Neuronal stem cell (in vitro differentiated cells): ENCODE measurements around the gene UBAC2.

ENCODE experiments used
- DNase-seq: peaks from one replicate; pipeline ENCODE4 v3.0.0-alpha.2; 2013; ENCODE audit warnings: low spot score
- H2AFZ ChIP-seq: one replicate; pipeline ENCODE4 v1.6.1; 2013; ENCODE audit warnings: mild to moderate bottlenecking, low read length, inconsistent platforms
- H2AK5ac ChIP-seq: 2 replicates; pipeline ENCODE4 v1.6.1; 2013; ENCODE audit warnings: low read depth, mild to moderate bottlenecking, inconsistent platforms, low read length, moderate library complexity, mixed read lengths
- H2BK120ac ChIP-seq: 2 replicates; pipeline ENCODE4 v1.6.1; 2013; ENCODE audit warnings: low read depth, mild to moderate bottlenecking, inconsistent platforms, low read length, moderate library complexity, mixed read lengths
- H2BK12ac ChIP-seq: one replicate; pipeline ENCODE4 v1.6.1; 2013; ENCODE audit warnings: low read length, inconsistent platforms
- H2BK15ac ChIP-seq: 2 replicates; pipeline ENCODE4 v1.6.1; 2013; ENCODE audit warnings: mild to moderate bottlenecking, low read length, inconsistent platforms, mixed read lengths
- H2BK5ac ChIP-seq: one replicate; pipeline ENCODE4 v1.6.1; 2013; ENCODE audit warnings: inconsistent platforms, mild to moderate bottlenecking, low read length, moderate library complexity
- H3K14ac ChIP-seq: one replicate; pipeline ENCODE4 v1.6.1; 2013; ENCODE audit warnings: low read length, inconsistent platforms
- H3K18ac ChIP-seq: 2 replicates; pipeline ENCODE4 v1.6.1; 2013; ENCODE audit warnings: low read length, inconsistent platforms
- H3K23ac ChIP-seq: 2 replicates; pipeline ENCODE4 v1.6.1; 2013; ENCODE audit warnings: low read depth, mild to moderate bottlenecking, mixed read lengths, low read length, inconsistent platforms; ENCODE audit not compliant: poor library complexity
- H3K27ac ChIP-seq: replicated peaks from 3 replicates; pipeline ENCODE4 v1.5.1; 2013; ENCODE audit warnings: low read length, inconsistent platforms
- H3K27me3 ChIP-seq, 3 experiments: 2 replicates each; pipeline ENCODE4 v1.6.1; 2013; ENCODE audit warnings: low read length in 3 of 3, mild to moderate bottlenecking in 2 of 3, inconsistent platforms in 1 of 3, low read depth in 1 of 3, mixed read lengths in 1 of 3, moderate library complexity in 1 of 3; ENCODE audit not compliant: control insufficient read depth in 3 of 3, insufficient read depth in 3 of 3
- H3K36me3 ChIP-seq, 2 donors: replicated peaks in 1 of 2; 2 replicates each; pipeline ENCODE4 v1.6.1; 2013; ENCODE audit warnings: low read length in 2 of 2; ENCODE audit not compliant: control insufficient read depth in 2 of 2, insufficient read depth in 2 of 2
- H3K4ac ChIP-seq: 2 replicates; pipeline ENCODE4 v1.6.1; 2013; ENCODE audit warnings: inconsistent platforms, mild to moderate bottlenecking, low read length, moderate library complexity
- H3K4me1 ChIP-seq, 2 donors: 1 replicate in 1 of 2; 2 replicates in 1 of 2; pipeline ENCODE4 v1.6.1; 2013; ENCODE audit warnings: low read length in 2 of 2, low read depth in 1 of 2; ENCODE audit not compliant: control insufficient read depth in 2 of 2, insufficient read depth in 1 of 2
- H3K4me2 ChIP-seq: one replicate; pipeline ENCODE4 v1.6.1; 2013; ENCODE audit warnings: mild to moderate bottlenecking, low read length, inconsistent platforms; ENCODE audit not compliant: insufficient read depth, poor library complexity, severe bottlenecking
- H3K4me3 ChIP-seq, 2 donors: 2 replicates each; pipeline ENCODE4 v1.5.1; 2013; ENCODE audit warnings: low read length in 2 of 2, mild to moderate bottlenecking in 2 of 2, inconsistent platforms in 1 of 2, moderate library complexity in 1 of 2
- H3K79me1 ChIP-seq: one replicate; pipeline ENCODE4 v1.6.1; 2013; ENCODE audit warnings: low read depth, mild to moderate bottlenecking, inconsistent platforms, low read length, moderate library complexity
- H3K9ac ChIP-seq: one replicate; pipeline ENCODE4 v1.6.1; 2013; ENCODE audit warnings: mild to moderate bottlenecking, low read depth, low read length, inconsistent platforms; ENCODE audit not compliant: poor library complexity
- H3K9me3 ChIP-seq, 2 donors: replicated peaks in 1 of 2; 2 replicates each; pipeline versions ENCODE3 to v1.6.1; 2013; ENCODE audit warnings: low read length in 2 of 2, mild to moderate bottlenecking in 2 of 2, inconsistent platforms in 1 of 2, low read depth in 1 of 2, mixed read lengths in 1 of 2, moderate library complexity in 1 of 2; ENCODE audit not compliant: control insufficient read depth in 2 of 2, insufficient read depth in 1 of 2
- H4K8ac ChIP-seq: one replicate; pipeline ENCODE4 v1.6.1; 2013; ENCODE audit warnings: low read depth, mild to moderate bottlenecking, inconsistent platforms, low read length, moderate library complexity
- H4K91ac ChIP-seq: one replicate; pipeline ENCODE4 v1.6.1; 2013; ENCODE audit warnings: low read length, low read depth, mild to moderate bottlenecking, inconsistent platforms; ENCODE audit not compliant: poor library complexity
- WGBS, 2 donors: extraction: QIAGEN DNeasy Blood & Tissue Kit; methylation state at CpG; one replicate each; pipeline ENCODE4 v1.1.7; 2013; ENCODE audit warnings: missing lambda C conversion rate in 2 of 2, mixed read lengths in 1 of 2; ENCODE audit not compliant: insufficient read length in 2 of 2, insufficient replicate concordance in 1 of 2; ENCODE audit errors: extremely low coverage in 2 of 2; 5-methylcytosine and 5-hydroxymethylcytosine counted together

UBAC2 gene

DNA sequence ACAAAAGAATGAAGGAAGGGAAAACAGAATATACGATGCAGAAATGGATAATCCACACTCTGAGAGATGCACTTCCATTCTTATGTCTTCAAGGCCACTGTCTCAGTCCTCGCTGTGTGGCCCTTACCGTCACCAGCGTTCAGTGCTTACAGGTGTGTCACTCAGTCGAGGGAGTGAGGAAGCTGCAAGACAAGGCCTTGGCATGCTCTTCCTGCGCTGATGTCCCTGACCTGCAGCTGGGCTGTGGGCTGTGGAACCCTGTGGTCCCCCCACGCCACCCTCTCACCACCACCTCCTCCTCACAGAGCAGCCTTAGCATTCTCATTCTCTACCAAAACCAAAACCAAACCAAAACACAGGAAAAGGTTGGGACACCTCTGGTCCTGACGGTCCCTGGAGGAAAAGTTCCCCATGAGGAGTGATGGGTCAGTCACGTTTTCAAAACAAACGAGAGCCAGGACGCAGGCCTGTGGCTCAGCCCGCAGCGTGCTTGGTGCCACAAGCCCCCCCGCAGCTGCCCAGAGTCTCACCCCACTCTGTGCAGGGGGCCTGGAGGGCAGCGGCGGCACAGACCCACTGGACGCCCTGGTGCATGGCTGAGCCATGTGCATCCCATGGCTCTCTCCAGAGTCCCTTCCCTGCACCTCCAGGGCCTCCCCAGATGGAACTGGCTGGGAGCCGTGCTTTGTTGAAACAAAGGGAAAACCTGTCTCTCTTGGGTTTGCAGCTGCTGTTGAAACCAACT, 154.8 kb downstream of the UBAC2 start:
- Histone ChIP-seq H3K79me1 (no peaks in the 10 kb centered on the region), H3K9ac (no peak overlapping the region), H3K9me3 (peaks cover 0 to 5% of the 10 kb centered on the region in 2 donors), H3K4me3 (no peak overlapping the region), H2BK15ac (no peak overlapping the region), H2BK12ac (no peak overlapping the region), H3K18ac (no peak overlapping the region), H3K27me3 (no peaks in the 10 kb centered on the region), H2BK5ac (no peak overlapping the region), H3K4me1 (peaks cover 7 to 23% of the 10 kb centered on the region in 2 donors), H3K4ac (no peak overlapping the region), H3K36me3 (peaks cover 4 to 34% of the 10 kb centered on the region in 2 donors), H3K27ac (no peak overlapping the region), H3K4me2 (no peak overlapping the region), H4K8ac (no peak overlapping the region), H3K23ac (no peak overlapping the region), H2AFZ (no peak overlapping the region), H2BK120ac (no peak overlapping the region), H4K91ac (no peak overlapping the region), H2AK5ac (no peak overlapping the region), H3K14ac (no peak overlapping the region)
- WGBS, 2 donors: no CpG with 5 or more reads among the region's 18 CpGs
- no peak for DNase-seq

DNA sequence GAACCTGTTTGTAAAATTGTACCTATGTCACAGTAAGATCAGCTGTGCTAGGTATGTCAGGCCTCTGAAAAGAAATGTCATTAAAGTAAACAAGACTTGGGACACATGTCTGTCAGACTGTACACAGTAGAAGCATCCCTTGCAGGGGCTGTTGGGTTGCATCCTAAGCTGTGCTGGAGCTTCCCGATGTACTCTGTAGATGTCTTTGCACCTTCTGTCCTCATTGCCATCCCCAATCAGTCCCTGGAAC, 155.3 kb downstream of the UBAC2 start:
- H3K36me3 ChIP-seq: peaks cover 4 to 32% of the 10 kb centered on the region in 2 donors
- no peaks in the 10 kb centered on the region for H3K79me1 ChIP-seq
- no peak overlapping the region for H3K18ac ChIP-seq
- H2BK12ac ChIP-seq: no peak overlapping the region
- no peak overlapping the region for H3K9ac ChIP-seq
- no peak overlapping the region for H2BK120ac ChIP-seq
- no peak overlapping the region for H4K91ac ChIP-seq
- no peak overlapping the region for H3K27ac ChIP-seq
- no peak overlapping the region for H2BK5ac ChIP-seq
- no peak overlapping the region for H3K4me2 ChIP-seq
- H3K4ac ChIP-seq: no peak overlapping the region
- no peaks in the 10 kb centered on the region for H3K27me3 ChIP-seq
- H3K14ac ChIP-seq: no peak overlapping the region
- WGBS, 2 donors: no CpG with 5 or more reads among the region's 1 CpG
- DNase-seq: no peak
- no peak overlapping the region for H2AK5ac ChIP-seq
- no peak overlapping the region for H4K8ac ChIP-seq
- H3K9me3 ChIP-seq: peaks cover 0 to 5% of the 10 kb centered on the region in 2 donors
- no peak overlapping the region for H3K23ac ChIP-seq
- no peak overlapping the region for H2BK15ac ChIP-seq
- H3K4me3 ChIP-seq: no peak overlapping the region
- H3K4me1 ChIP-seq: peaks cover 7 to 23% of the 10 kb centered on the region in 2 donors
- no peak overlapping the region for H2AFZ ChIP-seq

GRCh38 chr13:99356262-99357091, 155.8 kb downstream of the UBAC2 start:
- H3K27ac ChIP-seq: no peak overlapping the region
- no peak overlapping the region for H2BK120ac ChIP-seq
- H2AK5ac ChIP-seq: no peak overlapping the region
- no CpG with 5 or more reads among the region's 10 CpGs for WGBS, 2 donors
- H2AFZ ChIP-seq: no peak overlapping the region
- no peak overlapping the region for H2BK12ac ChIP-seq
- peaks cover 7 to 23% of the 10 kb centered on the region in 2 donors for H3K4me1 ChIP-seq
- no peak overlapping the region for H3K18ac ChIP-seq
- H4K91ac ChIP-seq: no peak overlapping the region
- no peak overlapping the region for H2BK15ac ChIP-seq
- DNase-seq: no peak
- no peaks in the 10 kb centered on the region for H3K27me3 ChIP-seq
- H3K14ac ChIP-seq: no peak overlapping the region
- H3K9me3 ChIP-seq: peaks cover 0 to 5% of the 10 kb centered on the region in 2 donors
- no peak overlapping the region for H3K23ac ChIP-seq
- H3K9ac ChIP-seq: no peak overlapping the region
- H3K4me2 ChIP-seq: no peak overlapping the region
- H2BK5ac ChIP-seq: no peak overlapping the region
- peaks cover 4 to 34% of the 10 kb centered on the region in 2 donors for H3K36me3 ChIP-seq
- no peak overlapping the region for H3K4ac ChIP-seq
- H4K8ac ChIP-seq: no peak overlapping the region
- no peak overlapping the region for H3K4me3 ChIP-seq
- H3K79me1 ChIP-seq: no peaks in the 10 kb centered on the region

GRCh38 chr13:99357131-99357596, 156.5 kb downstream of the UBAC2 start:
- Histone ChIP-seq H3K9me3 (peaks cover 0 to 5% of the 10 kb centered on the region in 2 donors), H3K27ac (no peak overlapping the region), H4K8ac (no peak overlapping the region), H3K9ac (no peak overlapping the region), H3K79me1 (no peaks in the 10 kb centered on the region), H3K4me1 (peaks cover 7 to 23% of the 10 kb centered on the region in 2 donors), H3K4me2 (no peak overlapping the region), H3K14ac (no peak overlapping the region), H3K23ac (no peak overlapping the region), H2BK120ac (no peak overlapping the region), H2AFZ (no peak overlapping the region), H2AK5ac (no peak overlapping the region), H3K4ac (no peak overlapping the region), H3K18ac (no peak overlapping the region), H3K27me3 (no peaks in the 10 kb centered on the region), H4K91ac (no peak overlapping the region), H3K36me3 (peaks cover 4 to 33% of the 10 kb centered on the region in 2 donors), H2BK12ac (no peak overlapping the region), H2BK15ac (no peak overlapping the region), H2BK5ac (no peak overlapping the region), H3K4me3 (no peak overlapping the region)
- WGBS, 2 donors: no CpG with 5 or more reads among the region's 8 CpGs
- no peak for DNase-seq
